HEK293 (cell line): ENCODE measurements around the gene TOP3B.

ENCODE experiments used
- ATF2 ChIP-seq: fragments of 450-650 bp; formaldehyde crosslinking; IDR thresholded peaks from 2 replicates; pipeline ENCODE4 v1.5.1; 2016; ENCODE audit warnings: missing biosample characterization, missing genetic modification characterization, low read depth
- ELK4 ChIP-seq: IDR thresholded peaks from 2 replicates; pipeline ENCODE4 v1.6.1; 2011; ENCODE audit warnings: mild to moderate bottlenecking, low read depth, low read length, borderline replicate concordance
- GLI4 ChIP-seq: fragments of 450-650 bp; formaldehyde crosslinking; IDR thresholded peaks from 2 replicates; pipeline ENCODE4 v1.5.1; 2016; ENCODE audit warnings: missing biosample characterization, missing genetic modification characterization
- HIC1 ChIP-seq: fragments of 450-650 bp; formaldehyde crosslinking; IDR thresholded peaks from 2 replicates; pipeline ENCODE4 v1.5.1; 2016; ENCODE audit warnings: missing biosample characterization, missing genetic modification characterization
- INSM2 ChIP-seq: fragments of 450-650 bp; formaldehyde crosslinking; IDR thresholded peaks from 2 replicates; pipeline ENCODE4 v1.5.1; 2016; ENCODE audit warnings: missing biosample characterization, missing genetic modification characterization
- KLF1 ChIP-seq: fragments of 450-650 bp; formaldehyde crosslinking; IDR thresholded peaks from 2 replicates; pipeline ENCODE4 v1.5.1; 2016; ENCODE audit warnings: missing biosample characterization, missing genetic modification characterization
- KLF17 ChIP-seq: fragments of 450-650 bp; formaldehyde crosslinking; IDR thresholded peaks from 2 replicates; pipeline ENCODE4 v1.5.1; 2016; ENCODE audit warnings: missing biosample characterization, missing genetic modification characterization
- MYNN ChIP-seq: fragments of 450-650 bp; formaldehyde crosslinking; IDR thresholded peaks from 2 replicates; pipeline ENCODE4 v1.5.1; 2016; ENCODE audit warnings: missing biosample characterization, missing genetic modification characterization, borderline replicate concordance
- ZBTB17 ChIP-seq: fragments of 450-650 bp; formaldehyde crosslinking; IDR thresholded peaks from 2 replicates; pipeline ENCODE4 v1.5.1; 2016; ENCODE audit warnings: missing biosample characterization, missing genetic modification characterization
- ZBTB21 ChIP-seq: fragments of 450-650 bp; formaldehyde crosslinking; IDR thresholded peaks from 2 replicates; pipeline ENCODE4 v1.5.1; 2017; ENCODE audit warnings: missing biosample characterization, missing genetic modification characterization
- ZBTB48 ChIP-seq: fragments of 450-650 bp; formaldehyde crosslinking; IDR thresholded peaks from 2 replicates; pipeline ENCODE4 v1.5.1; 2016; ENCODE audit warnings: missing biosample characterization, missing genetic modification characterization
- ZBTB6 ChIP-seq: fragments of 450-650 bp; formaldehyde crosslinking; IDR thresholded peaks from 2 replicates; pipeline ENCODE4 v1.5.1; 2017; ENCODE audit warnings: missing biosample characterization, missing genetic modification characterization
- ZFP41 ChIP-seq: fragments of 450-650 bp; formaldehyde crosslinking; IDR thresholded peaks from 2 replicates; pipeline ENCODE4 v1.5.1; 2016; ENCODE audit warnings: missing biosample characterization, missing genetic modification characterization, borderline replicate concordance
- ZNF146 ChIP-seq: fragments of 450-650 bp; formaldehyde crosslinking; IDR thresholded peaks from 2 replicates; pipeline ENCODE4 v1.5.1; 2016; ENCODE audit warnings: missing biosample characterization, missing genetic modification characterization
- ZNF221 ChIP-seq: fragments of 450-650 bp; formaldehyde crosslinking; IDR thresholded peaks from 2 replicates; pipeline ENCODE4 v1.5.1; 2017; ENCODE audit warnings: missing biosample characterization, missing genetic modification characterization, borderline replicate concordance
- ZNF324 ChIP-seq: fragments of 450-650 bp; formaldehyde crosslinking; IDR thresholded peaks from 2 replicates; pipeline ENCODE4 v1.5.1; 2016; ENCODE audit warnings: missing biosample characterization, missing genetic modification characterization
- ZNF501 ChIP-seq: fragments of 450-650 bp; formaldehyde crosslinking; IDR thresholded peaks from 2 replicates; pipeline ENCODE4 v1.5.1; 2016; ENCODE audit warnings: missing biosample characterization, missing genetic modification characterization
- ZNF510 ChIP-seq: fragments of 450-650 bp; formaldehyde crosslinking; IDR thresholded peaks from 2 replicates; pipeline ENCODE4 v1.5.1; 2018; ENCODE audit warnings: mild to moderate bottlenecking, missing genetic modification characterization, missing biosample characterization; ENCODE audit not compliant: insufficient replicate concordance
- ZNF513 ChIP-seq: fragments of 450-650 bp; IDR thresholded peaks from 2 replicates; pipeline ENCODE4 v1.5.1; 2018; ENCODE audit warnings: missing biosample characterization, missing genetic modification characterization
- ZNF571 ChIP-seq: fragments of 450-650 bp; formaldehyde crosslinking; IDR thresholded peaks from 2 replicates; pipeline ENCODE4 v1.5.0; 2017; ENCODE audit warnings: missing biosample characterization, missing genetic modification characterization
- ZNF660 ChIP-seq: fragments of 450-650 bp; IDR thresholded peaks from 2 replicates; pipeline ENCODE4 v1.5.1; 2018; ENCODE audit warnings: missing biosample characterization, mild to moderate bottlenecking, missing genetic modification characterization
- ZNF677 ChIP-seq: fragments of 450-650 bp; IDR thresholded peaks from 2 replicates; pipeline ENCODE4 v1.5.0; 2018; ENCODE audit warnings: missing biosample characterization, mild to moderate bottlenecking, missing genetic modification characterization, moderate library complexity
- ZNF747 ChIP-seq: fragments of 450-650 bp; formaldehyde crosslinking; IDR thresholded peaks from 2 replicates; pipeline ENCODE4 v1.5.1; 2016; ENCODE audit warnings: missing biosample characterization, missing genetic modification characterization
- ZNF768 ChIP-seq: fragments of 450-650 bp; formaldehyde crosslinking; IDR thresholded peaks from 2 replicates; pipeline ENCODE4 v1.5.1; 2018; ENCODE audit warnings: missing biosample characterization, mild to moderate bottlenecking, missing genetic modification characterization
- ZNF830 ChIP-seq: fragments of 450-650 bp; IDR thresholded peaks from 2 replicates; pipeline ENCODE4 v1.5.0; 2018; ENCODE audit warnings: missing biosample characterization, missing genetic modification characterization, low read depth, mild to moderate bottlenecking, moderate library complexity
- ZNF837 ChIP-seq: fragments of 450-650 bp; formaldehyde crosslinking; IDR thresholded peaks from 2 replicates; pipeline ENCODE4 v1.5.1; 2016; ENCODE audit warnings: missing biosample characterization, missing genetic modification characterization
- ZSCAN18 ChIP-seq: fragments of 450-650 bp; formaldehyde crosslinking; IDR thresholded peaks from 2 replicates; pipeline ENCODE4 v1.5.1; 2016; ENCODE audit warnings: missing biosample characterization, missing genetic modification characterization

Gene TOP3B

GRCh38 chr22:21938071-21938822 is 44.3 kb downstream of the TOP3B start (continued):
- TF ChIP-seq ELK4: no peak
- peak; percentile 99 for TF ChIP-seq ZBTB17 (tag by site-specific recombination)
- peak; percentile 71 for TF ChIP-seq KLF17 (tag by site-specific recombination)
- TF ChIP-seq ZNF324 (tag by site-specific recombination): peak; percentile 67; the same call in 1 of the 2 replicates
- no peak for TF ChIP-seq ZNF571 (tag by site-specific recombination)
- TF ChIP-seq ZNF501 (tag by site-specific recombination): 0 out of 2 replicates have a peak, but pooled peaks have one; percentile 76
- TF ChIP-seq INSM2 (tag by site-specific recombination): peak; percentile 62; the same call in 1 of the 2 replicates
- TF ChIP-seq MYNN: no peak
- TF ChIP-seq ZBTB6 (tag by site-specific recombination): no peak
- no peak for TF ChIP-seq GLI4 (tag by site-specific recombination)
- no peak for TF ChIP-seq ZNF830 (tag by site-specific recombination)
- TF ChIP-seq KLF1 (tag by site-specific recombination): peak; percentile 42
- peak; percentile 90 for TF ChIP-seq HIC1 (tag by site-specific recombination)
- no peak for TF ChIP-seq ZSCAN18 (tag by site-specific recombination)
- no peak for TF ChIP-seq ZNF221 (tag by site-specific recombination)
- no peak for TF ChIP-seq ZNF747 (tag by site-specific recombination)
- no peak for TF ChIP-seq ZFP41 (tag by site-specific recombination)
- TF ChIP-seq ZNF660 (tag by site-specific recombination): 0 out of 2 replicates have a peak, but pooled peaks have one; percentile 73
- TF ChIP-seq ZNF513 (tag by site-specific recombination): no peak
- no peak for TF ChIP-seq ZNF146 (tag by site-specific recombination)
- peak; percentile 49; the same call in 1 of the 2 replicates for TF ChIP-seq ZBTB21 (tag by site-specific recombination)
- no peak for TF ChIP-seq ATF2
- no peak for TF ChIP-seq ZNF837
- TF ChIP-seq ZBTB48 (tag by site-specific recombination): peak; percentile 79
- no peak for TF ChIP-seq ZNF510 (tag by site-specific recombination)
- TF ChIP-seq ZNF677 (tag by site-specific recombination): no peak
- no peak for TF ChIP-seq ZNF768 (tag by site-specific recombination)
